ENCODE measurements around the gene USF3.

The USF3 gene

GRCh38 chr3:113717818-113718217 is 21.4 kb upstream of the USF3 start:
- peaks cover 40% of the 10 kb centered on the region for H3K36me3 Mint-ChIP-seq (ENCODE audit: low read depth)
- DNase-seq (ENCODE audit: low spot score) = no peak
- no peaks in the 10 kb centered on the region for H3K27me3 Mint-ChIP-seq (ENCODE audit: low read depth)
- H3K4me1 Mint-ChIP-seq (ENCODE audit: low read depth) = peaks cover 11% of the 10 kb centered on the region
- no peak overlapping the region for H3K27ac Mint-ChIP-seq
- no peaks in the 10 kb centered on the region for H3K9me3 Mint-ChIP-seq
- H3K4me3 Mint-ChIP-seq = no peak overlapping the region

DNA sequence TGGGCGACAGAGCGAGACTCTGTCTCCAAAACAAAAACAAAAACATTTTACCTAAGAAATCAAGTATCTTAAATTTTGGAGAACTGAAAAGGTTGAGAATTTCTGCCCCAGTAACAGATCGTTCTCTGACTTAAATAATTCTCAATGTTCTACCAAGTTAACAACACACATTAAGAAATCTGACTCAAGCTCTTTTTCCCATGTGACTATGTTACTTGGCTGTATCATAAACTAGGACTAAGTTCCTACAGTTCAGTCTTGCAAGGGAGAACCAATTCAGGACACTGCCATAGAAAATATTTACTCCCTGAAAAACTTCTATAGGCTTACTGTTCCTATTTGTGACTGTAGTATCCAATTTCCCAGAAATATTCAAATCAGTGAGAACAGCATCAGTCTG is 20.9 kb upstream of the USF3 start:
- DNase-seq (ENCODE audit: low spot score) = no peak
- Mint-ChIP-seq H3K4me3 (no peak overlapping the region), H3K27ac (no peak overlapping the region), H3K9me3 (no peaks in the 10 kb centered on the region), H3K4me1 (ENCODE audit: low read depth) (peaks cover 11% of the 10 kb centered on the region), H3K27me3 (ENCODE audit: low read depth) (peaks cover 4% of the 10 kb centered on the region), H3K36me3 (ENCODE audit: low read depth) (peaks cover 35% of the 10 kb centered on the region)

GRCh38 chr3:113714702-113715101 is 18.3 kb upstream of the USF3 start:
- H3K27ac Mint-ChIP-seq = no peak overlapping the region

DNA sequence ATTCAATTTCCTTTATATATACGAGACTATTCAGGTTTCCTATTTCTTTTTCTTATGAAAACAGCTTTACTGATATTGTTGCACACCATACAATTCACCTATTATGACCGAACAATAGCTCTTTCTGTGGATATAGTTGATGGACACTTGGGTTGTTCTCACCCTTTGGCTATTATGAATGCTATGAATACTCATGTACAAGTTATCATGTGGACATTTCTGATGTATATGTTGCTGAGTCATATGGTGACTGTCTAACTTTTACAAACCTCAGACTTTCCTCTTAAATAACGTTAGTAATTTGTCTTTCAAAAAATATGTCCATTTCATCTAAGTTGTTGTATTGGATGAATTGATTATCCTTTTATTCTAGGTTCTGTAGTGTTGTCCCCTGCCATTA is 15.7 kb upstream of the USF3 start:
- no peaks in the 10 kb centered on the region for H3K9me3 Mint-ChIP-seq
- H3K36me3 Mint-ChIP-seq (ENCODE audit: low read depth) = peaks cover 7% of the 10 kb centered on the region
- no peak overlapping the region for H3K4me3 Mint-ChIP-seq
- no peak overlapping the region for H3K27ac Mint-ChIP-seq
- H3K4me1 Mint-ChIP-seq (ENCODE audit: low read depth) = peaks cover 5% of the 10 kb centered on the region
- no peak for DNase-seq (ENCODE audit: low spot score)
- peaks cover 11% of the 10 kb centered on the region for H3K27me3 Mint-ChIP-seq (ENCODE audit: low read depth)

More at GRCh38 chr3:113714702-113715101, 18.3 kb upstream of the USF3 start:
- Mint-ChIP-seq H3K36me3 (ENCODE audit: low read depth) (peaks cover 15% of the 10 kb centered on the region), H3K4me3 (no peak overlapping the region), H3K9me3 (no peaks in the 10 kb centered on the region), H3K4me1 (ENCODE audit: low read depth) (peaks cover 5% of the 10 kb centered on the region), H3K27me3 (ENCODE audit: low read depth) (peaks cover 5% of the 10 kb centered on the region)
- no peak for DNase-seq (ENCODE audit: low spot score)

DNA sequence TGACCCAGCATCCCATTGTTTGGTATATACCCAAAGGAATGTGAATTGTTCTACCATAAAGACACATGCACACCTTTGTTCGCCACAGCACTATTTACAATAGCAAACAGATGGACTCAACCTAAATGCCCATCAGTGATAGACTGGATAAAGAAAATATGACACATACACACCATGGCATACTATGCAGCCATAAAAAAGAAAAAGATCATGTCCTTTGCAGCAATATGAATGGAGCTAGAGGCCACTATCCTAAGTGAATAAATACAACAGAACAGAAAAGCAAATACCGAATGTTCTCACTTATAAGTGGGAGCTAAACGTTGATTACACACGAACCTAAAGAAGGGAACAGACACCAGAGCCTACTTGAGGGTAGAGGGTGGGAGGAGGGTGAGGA is 11.4 kb upstream of the USF3 start:
- peaks cover 14% of the 10 kb centered on the region for H3K27me3 Mint-ChIP-seq (ENCODE audit: low read depth)
- H3K4me3 Mint-ChIP-seq = no peak overlapping the region
- DNase-seq (ENCODE audit: low spot score) = no peak
- H3K27ac Mint-ChIP-seq = no peak overlapping the region
- no peaks in the 10 kb centered on the region for H3K9me3 Mint-ChIP-seq
- H3K4me1 Mint-ChIP-seq (ENCODE audit: low read depth) = peaks cover 5% of the 10 kb centered on the region
- H3K36me3 Mint-ChIP-seq (ENCODE audit: low read depth) = no peaks in the 10 kb centered on the region

DNA sequence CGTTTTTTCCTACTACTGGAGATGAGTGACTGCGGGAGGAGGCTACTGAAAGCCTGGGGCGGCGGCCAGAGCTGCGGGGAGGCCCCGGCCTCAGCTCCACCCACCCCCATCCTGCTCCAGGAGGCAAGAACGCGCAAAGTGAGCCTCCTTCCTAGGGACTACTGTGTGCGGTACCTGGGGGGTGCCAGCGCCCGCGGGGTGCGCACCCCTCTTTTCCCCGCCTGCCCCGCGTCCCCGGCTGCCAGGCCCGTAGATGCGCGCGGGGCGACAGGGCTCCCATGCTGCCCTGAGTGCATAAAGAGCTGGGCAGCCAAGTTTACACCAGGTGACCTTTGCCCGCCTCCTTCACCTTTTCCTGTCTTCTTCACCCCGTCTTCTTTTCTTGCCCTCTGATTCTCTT is 2.5 kb upstream of the USF3 start:
- Mint-ChIP-seq H3K27ac (peak overlapping the region; percentile 67), H3K4me1 (ENCODE audit: low read depth) (peaks cover 19% of the 10 kb centered on the region), H3K36me3 (ENCODE audit: low read depth) (peaks cover 2% of the 10 kb centered on the region), H3K4me3 (peak overlapping the region; percentile 78), H3K27me3 (ENCODE audit: low read depth) (no peaks in the 10 kb centered on the region), H3K9me3 (no peaks in the 10 kb centered on the region)
- DNase-seq (ENCODE audit: low spot score) = no peak

GRCh38 chr3:113698213-113698742 is 1.8 kb upstream of the USF3 start:
- H3K9me3 Mint-ChIP-seq = no peaks in the 10 kb centered on the region
- peaks cover 2% of the 10 kb centered on the region for H3K36me3 Mint-ChIP-seq (ENCODE audit: low read depth)
- H3K4me1 Mint-ChIP-seq (ENCODE audit: low read depth) = peaks cover 22% of the 10 kb centered on the region
- no peak overlapping the region for H3K4me3 Mint-ChIP-seq
- no peaks in the 10 kb centered on the region for H3K27me3 Mint-ChIP-seq (ENCODE audit: low read depth)
- DNase-seq (ENCODE audit: low spot score) = no peak
- no peak overlapping the region for H3K27ac Mint-ChIP-seq

- DNase-seq (ENCODE audit: low spot score) = no peak
- Mint-ChIP-seq H3K27me3 (ENCODE audit: low read depth) (no peaks in the 10 kb centered on the region), H3K4me3 (no peak overlapping the region), H3K27ac (no peak overlapping the region), H3K9me3 (no peaks in the 10 kb centered on the region), H3K4me1 (ENCODE audit: low read depth) (peaks cover 22% of the 10 kb centered on the region), H3K36me3 (ENCODE audit: low read depth) (peaks cover 2% of the 10 kb centered on the region)
These were observed 1.2 kb upstream of the USF3 start for GRCh38 chr3:113697500-113698090.

DNA sequence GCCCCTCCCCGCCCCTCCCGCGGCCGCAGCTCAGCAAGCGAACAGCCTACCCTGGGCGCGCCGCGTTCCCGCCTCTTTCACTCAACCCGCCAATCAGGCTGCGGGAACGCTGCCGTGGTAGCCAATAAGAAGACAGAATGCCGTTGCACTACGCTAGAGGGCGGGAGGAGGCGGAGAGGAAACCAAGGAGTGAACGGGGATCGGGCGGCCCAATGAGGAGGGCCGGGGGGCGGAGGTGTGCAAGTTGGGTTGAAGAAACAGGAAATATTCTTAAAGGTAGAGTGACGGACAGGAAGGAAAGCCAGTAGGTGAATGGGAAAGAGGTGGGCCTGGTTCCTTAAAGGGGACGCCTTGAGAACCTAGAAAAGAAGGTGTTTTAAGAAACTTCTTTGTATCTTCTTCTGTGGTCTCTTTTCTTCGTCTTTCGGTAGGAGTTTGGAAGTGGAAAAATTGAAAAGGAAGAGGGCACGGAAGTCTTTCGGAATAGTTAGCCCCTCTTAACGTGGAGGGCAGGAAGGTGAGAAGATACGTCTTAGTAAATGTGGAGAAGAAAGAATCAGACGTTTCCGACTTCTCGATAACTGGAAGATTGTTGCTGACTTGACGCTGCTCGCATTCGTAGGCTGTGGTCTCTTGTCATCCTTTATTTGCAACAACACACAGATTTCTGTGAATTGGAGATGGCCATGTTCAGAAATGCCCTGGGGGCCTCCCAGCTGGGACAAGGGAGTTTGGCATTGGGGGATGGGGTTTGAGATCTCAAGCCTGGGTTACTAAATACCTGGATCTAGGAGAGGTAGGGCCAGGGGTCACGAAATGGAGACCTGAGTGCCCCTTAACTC is 437 bp upstream of the USF3 start:
- H3K4me3 Mint-ChIP-seq = no peak overlapping the region
- DNase-seq (ENCODE audit: low spot score) = peak; percentile 99
- peaks cover 22% of the 10 kb centered on the region for H3K4me1 Mint-ChIP-seq (ENCODE audit: low read depth)
- no peaks in the 10 kb centered on the region for H3K9me3 Mint-ChIP-seq
- peaks cover 2% of the 10 kb centered on the region for H3K36me3 Mint-ChIP-seq (ENCODE audit: low read depth)
- no peak overlapping the region for H3K27ac Mint-ChIP-seq
- H3K27me3 Mint-ChIP-seq (ENCODE audit: low read depth) = no peaks in the 10 kb centered on the region

DNA sequence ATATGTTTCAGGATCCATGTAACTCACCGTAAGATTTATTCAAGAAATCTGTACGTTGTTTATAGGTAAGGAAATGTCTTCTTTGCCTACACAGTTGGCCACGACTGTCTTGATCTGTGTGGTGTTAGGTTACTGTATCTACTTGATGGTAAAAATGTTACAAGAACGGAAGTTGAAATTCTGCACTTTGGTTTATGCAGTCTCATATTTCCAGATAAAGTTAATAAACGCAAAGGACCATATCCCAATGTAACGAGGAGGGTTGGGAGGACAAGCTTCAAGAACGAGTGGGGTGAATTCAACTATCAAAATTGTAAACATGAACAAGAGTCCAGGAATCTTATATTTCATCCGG is 1.0 kb downstream of the USF3 start:
- DNase-seq (ENCODE audit: low spot score) = no peak
- no peaks in the 10 kb centered on the region for H3K27me3 Mint-ChIP-seq (ENCODE audit: low read depth)

DNA sequence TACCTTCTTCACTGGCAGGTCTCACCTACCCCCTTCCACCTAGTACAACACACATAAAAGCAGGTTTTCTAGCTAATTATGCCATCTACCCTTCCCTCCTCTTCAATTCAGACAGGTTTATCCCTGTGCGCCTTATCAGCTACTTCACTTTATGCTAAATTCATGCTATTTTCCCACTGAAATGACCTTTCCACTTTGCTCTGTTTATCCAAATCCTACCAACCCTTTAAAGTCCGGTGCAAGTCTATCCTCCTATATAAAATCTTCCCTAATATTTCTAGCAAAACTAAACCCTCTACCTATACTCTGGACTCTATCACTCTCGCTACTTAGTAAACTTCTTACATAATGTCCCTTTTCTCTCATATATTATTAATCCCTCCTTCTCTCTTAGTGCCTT is 6.0 kb downstream of the USF3 start:
- Mint-ChIP-seq H3K27ac (no peak overlapping the region), H3K4me3 (no peak overlapping the region), H3K27me3 (ENCODE audit: low read depth) (no peaks in the 10 kb centered on the region), H3K4me1 (ENCODE audit: low read depth) (peaks cover 12% of the 10 kb centered on the region), H3K9me3 (peaks cover 2% of the 10 kb centered on the region), H3K36me3 (ENCODE audit: low read depth) (peaks cover 12% of the 10 kb centered on the region)
- DNase-seq (ENCODE audit: low spot score) = no peak

More for the DNA sequence above, 1.0 kb downstream of the USF3 start:
- peaks cover 22% of the 10 kb centered on the region for H3K4me1 Mint-ChIP-seq (ENCODE audit: low read depth)
- H3K27ac Mint-ChIP-seq = peak overlapping the region; percentile 100
- no peaks in the 10 kb centered on the region for H3K9me3 Mint-ChIP-seq
- peak overlapping the region; percentile 99 for H3K4me3 Mint-ChIP-seq
- H3K36me3 Mint-ChIP-seq (ENCODE audit: low read depth) = peaks cover 2% of the 10 kb centered on the region

DNA sequence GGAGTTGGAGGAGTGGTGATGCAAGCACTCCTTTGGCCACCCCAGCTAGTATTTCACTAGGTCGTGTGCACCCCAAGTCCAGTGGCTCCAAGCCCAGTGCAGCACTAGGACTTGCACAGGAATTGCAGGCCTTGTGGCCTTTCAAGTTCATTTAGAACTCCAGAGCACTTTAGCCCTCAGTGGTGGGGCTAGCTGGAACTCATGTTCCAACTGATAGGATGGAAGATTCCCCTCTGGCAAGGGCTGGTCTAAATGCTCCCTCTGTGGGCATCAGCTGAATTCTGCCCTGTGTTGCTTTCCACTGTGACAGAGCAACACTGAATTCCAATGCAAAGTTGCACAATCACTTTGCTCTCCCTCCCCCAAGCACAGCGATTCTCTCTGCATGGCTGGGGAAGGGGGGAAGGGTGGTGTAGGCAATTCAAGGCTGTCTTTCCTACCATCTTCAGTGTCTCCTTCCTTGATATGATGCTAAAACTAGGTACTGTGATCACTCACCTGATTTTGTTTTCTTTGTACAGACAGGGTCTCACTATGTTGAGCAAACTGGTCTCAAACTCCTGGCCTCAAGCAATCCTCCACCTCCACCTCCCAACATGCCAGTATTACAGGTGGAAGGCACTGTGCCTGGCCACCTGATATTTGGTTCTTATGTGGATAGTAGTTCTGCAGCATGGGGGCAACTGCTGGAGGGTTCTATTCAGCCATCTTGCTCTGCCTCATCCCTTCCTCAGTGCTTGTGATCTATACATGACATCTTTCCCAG is 10.3 kb downstream of the USF3 start:
- Mint-ChIP-seq H3K27me3 (ENCODE audit: low read depth) (no peaks in the 10 kb centered on the region), H3K36me3 (ENCODE audit: low read depth) (peaks cover 22% of the 10 kb centered on the region), H3K4me3 (no peak overlapping the region), H3K27ac (no peak overlapping the region), H3K9me3 (peaks cover 21% of the 10 kb centered on the region), H3K4me1 (ENCODE audit: low read depth) (no peaks in the 10 kb centered on the region)
- no peak for DNase-seq (ENCODE audit: low spot score)

GRCh38 chr3:113685124-113685523 is 11.3 kb downstream of the USF3 start:
- Mint-ChIP-seq H3K27ac (no peak overlapping the region), H3K4me3 (no peak overlapping the region), H3K9me3 (peaks cover 21% of the 10 kb centered on the region), H3K36me3 (ENCODE audit: low read depth) (peaks cover 22% of the 10 kb centered on the region), H3K4me1 (ENCODE audit: low read depth) (no peaks in the 10 kb centered on the region), H3K27me3 (ENCODE audit: low read depth) (no peaks in the 10 kb centered on the region)
- no peak for DNase-seq (ENCODE audit: low spot score)

DNA sequence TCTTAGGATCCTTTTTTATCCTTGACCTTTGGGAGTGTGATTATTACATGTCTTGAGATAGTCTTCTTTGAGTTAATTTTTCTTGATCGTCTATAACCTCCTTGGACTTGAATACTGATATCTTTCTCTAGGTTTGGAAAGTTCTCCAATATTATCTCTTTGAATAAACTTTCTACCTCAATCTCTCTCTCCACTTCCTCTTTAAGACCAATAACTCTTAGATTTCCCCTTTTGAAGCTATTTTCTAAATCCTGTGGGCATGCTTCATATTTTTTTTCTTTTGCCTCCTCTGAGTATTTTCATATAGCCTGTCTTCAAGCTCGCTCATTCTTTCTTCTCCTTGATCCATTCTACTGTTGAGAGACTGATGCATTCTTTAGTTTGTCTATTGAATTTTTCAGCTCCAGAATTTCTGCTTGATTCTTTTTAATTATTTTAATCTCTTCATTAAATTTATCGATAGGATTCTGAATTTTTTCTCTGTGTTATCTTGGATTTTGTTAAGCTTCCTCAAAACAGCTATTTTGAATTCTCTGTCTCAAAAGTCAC is 12.1 kb downstream of the USF3 start:
- no peak for DNase-seq (ENCODE audit: low spot score)
- Mint-ChIP-seq H3K4me1 (ENCODE audit: low read depth) (no peaks in the 10 kb centered on the region), H3K27ac (no peak overlapping the region), H3K4me3 (no peak overlapping the region), H3K36me3 (ENCODE audit: low read depth) (peaks cover 22% of the 10 kb centered on the region), H3K9me3 (peaks cover 21% of the 10 kb centered on the region), H3K27me3 (ENCODE audit: low read depth) (no peaks in the 10 kb centered on the region)
